Peyer's patch (tissue), 4 donors: ENCODE measurements around the gene EMCN. TPM values are rescaled to one million over a fixed set of nuclear protein-coding genes. Genes with fewer than 3 reads are reported as not detected.

Experiments
- DNase-seq, 3 donors: peaks; one replicate each; pipeline ENCODE4 v3.0.0-alpha.2; 2017 to 2019
- H3K27ac ChIP-seq, 4 donors: fragments of 200-600 bp; sonication (generic); one replicate each; pipeline ENCODE4 v1.5.1; 2016 to 2019
- H3K27me3 ChIP-seq, 2 donors: fragments of 200-600 bp; sonication (generic); one replicate each; pipeline ENCODE4 v1.5.1; 2019
- H3K36me3 ChIP-seq, 3 donors: fragments of 200-600 bp; sonication (generic); one replicate each; pipeline ENCODE4 v1.5.1; 2016 to 2019
- H3K4me1 ChIP-seq, 4 donors: fragments of 200-600 bp; sonication (generic); one replicate each; pipeline ENCODE4 v1.5.1; 2016 to 2019
- H3K4me3 ChIP-seq, 4 donors: fragments of 200-600 bp; sonication (generic); 1 replicate in 3 of 4; 2 replicates in 1 of 4; pipeline ENCODE4 v1.5.1; 2016 to 2019; ENCODE audit warnings: mild to moderate bottlenecking in 1 of 4
- H3K9me3 ChIP-seq, 4 donors: fragments of 200-600 bp; sonication (generic); one replicate each; pipeline ENCODE4 v1.5.1; 2016 to 2019; ENCODE audit warnings: mild to moderate bottlenecking in 1 of 4
- CTCF ChIP-seq, 6 experiments: fragments of 450-650 bp in 4 of 6; fragments of 200-600 bp in 2 of 6; sonication (generic) in 1 of 6; IDR thresholded peaks; one replicate each; pipeline ENCODE4 v1.5.1; 2017 to 2019; ENCODE audit warnings: antibody characterized with exemption in 6 of 6, mild to moderate bottlenecking in 3 of 6, moderate library complexity in 1 of 6
- POLR2A ChIP-seq, 2 donors: fragments of 450-650 bp; IDR thresholded peaks; one replicate each; pipeline ENCODE4 v1.5.1; 2017; ENCODE audit warnings: antibody characterized with exemption in 2 of 2, mild to moderate bottlenecking in 2 of 2, moderate library complexity in 2 of 2
- total RNA-seq, 4 donors: library from RNA; depleted of rRNA; stranded (reverse); fragments of >200 nt; gene quantifications; one replicate each; pipeline ENCODE4 v1.1.0, GENCODE V29; 2016

EMCN gene
- total RNA-seq, 4 donors from 2014 or later: 1.2 to 42.1 (median 3.8) TPM

GRCh38 chr4:100430451-100430850, 87.4 kb downstream of the EMCN start:
- no peak overlapping the region for H3K27ac ChIP-seq
- no peaks in the 10 kb centered on the region for H3K9me3 ChIP-seq
- no peak overlapping the region for H3K4me3 ChIP-seq
- DNase-seq: no peak
- H3K27me3 ChIP-seq: no peaks in the 10 kb centered on the region
- TF ChIP-seq CTCF (IDR thresholded peaks at IDR 0.05) (no peak), POLR2A (IDR thresholded peaks at IDR 0.05) (no peak)
- no peaks in the 10 kb centered on the region for H3K36me3 ChIP-seq
- H3K4me1 ChIP-seq: no peaks in the 10 kb centered on the region

GRCh38 chr4:100429616-100430015, 88.2 kb downstream of the EMCN start:
- H3K4me3 ChIP-seq: no peak overlapping the region
- no peak for DNase-seq
- H3K27ac ChIP-seq: no peak overlapping the region
- no peaks in the 10 kb centered on the region for H3K4me1 ChIP-seq
- no peaks in the 10 kb centered on the region for H3K27me3 ChIP-seq
- no peaks in the 10 kb centered on the region for H3K9me3 ChIP-seq
- H3K36me3 ChIP-seq: no peaks in the 10 kb centered on the region
- TF ChIP-seq POLR2A (IDR thresholded peaks at IDR 0.05) (no peak), CTCF (IDR thresholded peaks at IDR 0.05) (no peak)

GRCh38 chr4:100428051-100428450, 89.8 kb downstream of the EMCN start:
- Histone ChIP-seq H3K27ac (no peak overlapping the region), H3K4me3 (no peak overlapping the region), H3K4me1 (no peaks in the 10 kb centered on the region), H3K27me3 (no peaks in the 10 kb centered on the region), H3K36me3 (no peaks in the 10 kb centered on the region), H3K9me3 (no peaks in the 10 kb centered on the region)
- no peak for DNase-seq
- no peak for TF ChIP-seq POLR2A (IDR thresholded peaks at IDR 0.05)
- TF ChIP-seq CTCF (IDR thresholded peaks at IDR 0.05): no peak

- TF ChIP-seq CTCF (IDR thresholded peaks at IDR 0.05) (no peak), POLR2A (IDR thresholded peaks at IDR 0.05) (no peak)
- DNase-seq: no peak
- no peaks in the 10 kb centered on the region for H3K36me3 ChIP-seq
- no peak overlapping the region for H3K4me3 ChIP-seq
- no peaks in the 10 kb centered on the region for H3K4me1 ChIP-seq
- no peaks in the 10 kb centered on the region for H3K9me3 ChIP-seq
- no peaks in the 10 kb centered on the region for H3K27me3 ChIP-seq
- no peak overlapping the region for H3K27ac ChIP-seq
Measured at GRCh38 chr4:100424376-100424775, 93.4 kb downstream of the EMCN start.

GRCh38 chr4:100422894-100423293, 94.9 kb downstream of the EMCN start:
- no peak overlapping the region for H3K27ac ChIP-seq
- TF ChIP-seq POLR2A (IDR thresholded peaks at IDR 0.05) (no peak), CTCF (IDR thresholded peaks at IDR 0.05) (no peak)
- H3K4me1 ChIP-seq: no peaks in the 10 kb centered on the region
- H3K4me3 ChIP-seq: no peak overlapping the region
- no peaks in the 10 kb centered on the region for H3K27me3 ChIP-seq
- H3K36me3 ChIP-seq: no peaks in the 10 kb centered on the region
- no peaks in the 10 kb centered on the region for H3K9me3 ChIP-seq
- DNase-seq: no peak

GRCh38 chr4:100421361-100421978, 96.4 kb downstream of the EMCN start:
- H3K27me3 ChIP-seq: no peaks in the 10 kb centered on the region
- peak in 3 of 6 experiments; percentile 33 to 41 (median 36) for TF ChIP-seq CTCF (IDR thresholded peaks at IDR 0.05)
- no peak for TF ChIP-seq POLR2A (IDR thresholded peaks at IDR 0.05)
- H3K36me3 ChIP-seq: no peaks in the 10 kb centered on the region
- no peak overlapping the region for H3K4me3 ChIP-seq
- no peak for DNase-seq
- no peaks in the 10 kb centered on the region for H3K4me1 ChIP-seq
- H3K27ac ChIP-seq: no peak overlapping the region
- no peaks in the 10 kb centered on the region for H3K9me3 ChIP-seq
